Left renal pelvis (tissue), 4 donors: ENCODE data around the gene MS4A8. TPM values are rescaled to one million over a fixed set of nuclear protein-coding genes. Genes with fewer than 3 reads are reported as not detected.

Source experiments
- DNase-seq, 4 donors: peaks; one replicate each; pipeline ENCODE4 v3.0.0-alpha.2; 2013; ENCODE audit warnings: low read depth in 4 of 4, low spot score in 3 of 4
- polyA plus RNA-seq, 4 donors: library from polyadenylated mRNA; unstranded; fragments of 120-200 nt; gene quantifications; one replicate each; pipeline ENCODE4 v1.2.1, GENCODE V29; 2013; ENCODE audit not compliant: insufficient read length in 4 of 4

The MS4A8 gene
- polyA plus RNA-seq, 4 donors = not detected

- DNase-seq = no peak
Measured at GRCh38 chr11:60761436-60762190, 62.2 kb downstream of the MS4A8 start.

- no peak for DNase-seq
Measured at GRCh38 chr11:60762851-60763691, 63.7 kb downstream of the MS4A8 start.

GRCh38 chr11:60763692-60764369 lies 64.4 kb downstream of the MS4A8 start:
- DNase-seq = no peak

GRCh38 chr11:60764879-60765278 lies 65.5 kb downstream of the MS4A8 start:
- no peak for DNase-seq

GRCh38 chr11:60765355-60765754 lies 65.9 kb downstream of the MS4A8 start:
- DNase-seq = no peak

Other genes starting within 250 kb of the MS4A8 start
- 1 to 10 TPM in 1 of 4 donors, under 1 TPM in 2, not detected in 1; 0.34 to 2.4 (median 0.37) TPM for gene MS4A1, start 243.8 kb upstream of the MS4A8 start, polyA plus RNA-seq
- gene MS4A12, start 206.8 kb upstream of the MS4A8 start, polyA plus RNA-seq = not detected
- gene MS4A13, start 184.2 kb upstream of the MS4A8 start, polyA plus RNA-seq = not detected
- not detected for gene MS4A18, start 25.1 kb downstream of the MS4A8 start, polyA plus RNA-seq
- gene MS4A15, start 57.3 kb downstream of the MS4A8 start, polyA plus RNA-seq = not detected
- gene MS4A10, start 85.7 kb downstream of the MS4A8 start, polyA plus RNA-seq = under 1 TPM in 2 of 4 donors, not detected in 2; 0.13 to 0.31 TPM
- gene CCDC86, start 142.5 kb downstream of the MS4A8 start, polyA plus RNA-seq = 10 to 100 TPM; 13.1 to 23.7 (median 18.5) TPM
- gene PTGDR2, start 156.3 kb downstream of the MS4A8 start, polyA plus RNA-seq = under 1 TPM; 0.14 to 0.74 (median 0.27) TPM
- under 1 TPM in 1 of 4 donors, not detected in 3; 0.22 TPM for gene ZP1, start 167.9 kb downstream of the MS4A8 start, polyA plus RNA-seq
- gene PRPF19, start 207.0 kb downstream of the MS4A8 start, polyA plus RNA-seq = 100 to 1,000 TPM in 3 of 4 donors, 10 to 100 TPM in 1; 89.2 to 130 (median 118) TPM
- 100 to 1,000 TPM in 1 of 4 donors, 10 to 100 TPM in 3; 88.8 to 116 (median 91.3) TPM for gene TMEM109, start 214.5 kb downstream of the MS4A8 start, polyA plus RNA-seq
- 100 to 1,000 TPM in 1 of 4 donors, 10 to 100 TPM in 3; 56.2 to 107 (median 63.1) TPM for gene TMEM132A, start 224.8 kb downstream of the MS4A8 start, polyA plus RNA-seq